ENCODE data around the gene SRCIN1. TPM values are rescaled to one million over a fixed set of nuclear protein-coding genes. Genes with fewer than 3 reads are reported as not detected.
A peak's percentile ranks its signal among the peaks of the same experiment; 100 is the strongest.

Gene SRCIN1
- total RNA-seq, 1 donor from 2014 or later, result 8.4 TPM

- Mint-ChIP-seq H3K27ac (ENCODE audit: unreplicated experiment) (no peak overlapping the region), H3K36me3 (ENCODE audit: low read depth) (no peaks in the 10 kb centered on the region), H3K4me3 (no peak overlapping the region), H3K27me3 (ENCODE audit: low read depth) (no peaks in the 10 kb centered on the region), H3K9me3 (no peaks in the 10 kb centered on the region), H3K4me1 (peaks cover 51% of the 10 kb centered on the region)
- DNase-seq (ENCODE audit: low read depth, low spot score), result no peak
- no peak for TF ChIP-seq CTCF (conservative IDR thresholded peaks at IDR 0.05)
These were observed 18.5 kb downstream of the SRCIN1 start for GRCh38 chr17:38587203-38587602.

GRCh38 chr17:38586788-38587187 lies 19.0 kb downstream of the SRCIN1 start:
- TF ChIP-seq CTCF (conservative IDR thresholded peaks at IDR 0.05), result no peak

GRCh38 chr17:38585918-38586529 lies 19.7 kb downstream of the SRCIN1 start:
- H3K4me1 Mint-ChIP-seq, result peaks cover 39% of the 10 kb centered on the region
- no peak overlapping the region for H3K4me3 Mint-ChIP-seq

More at GRCh38 chr17:38586788-38587187, 19.0 kb downstream of the SRCIN1 start:
- no peak for DNase-seq (ENCODE audit: low read depth, low spot score)
- Mint-ChIP-seq H3K27ac (ENCODE audit: unreplicated experiment) (no peak overlapping the region), H3K4me3 (no peak overlapping the region), H3K27me3 (ENCODE audit: low read depth) (no peaks in the 10 kb centered on the region), H3K9me3 (no peaks in the 10 kb centered on the region), H3K36me3 (ENCODE audit: low read depth) (no peaks in the 10 kb centered on the region), H3K4me1 (peaks cover 47% of the 10 kb centered on the region)

GRCh38 chr17:38585056-38585917 lies 20.5 kb downstream of the SRCIN1 start:
- Mint-ChIP-seq H3K4me1 (peaks cover 34% of the 10 kb centered on the region), H3K27me3 (ENCODE audit: low read depth) (peaks cover 4% of the 10 kb centered on the region), H3K36me3 (ENCODE audit: low read depth) (no peaks in the 10 kb centered on the region), H3K4me3 (no peak overlapping the region), H3K9me3 (no peaks in the 10 kb centered on the region), H3K27ac (ENCODE audit: unreplicated experiment) (no peak overlapping the region)
- DNase-seq (ENCODE audit: low read depth, low spot score), result no peak
- no peak for TF ChIP-seq CTCF (conservative IDR thresholded peaks at IDR 0.05)

More at GRCh38 chr17:38585918-38586529, 19.7 kb downstream of the SRCIN1 start:
- H3K36me3 Mint-ChIP-seq (ENCODE audit: low read depth), result no peaks in the 10 kb centered on the region
- no peaks in the 10 kb centered on the region for H3K9me3 Mint-ChIP-seq
- no peak for TF ChIP-seq CTCF (conservative IDR thresholded peaks at IDR 0.05)
- DNase-seq (ENCODE audit: low read depth, low spot score), result no peak
- no peak overlapping the region for H3K27ac Mint-ChIP-seq (ENCODE audit: unreplicated experiment)
- no peaks in the 10 kb centered on the region for H3K27me3 Mint-ChIP-seq (ENCODE audit: low read depth)

- TF ChIP-seq CTCF (conservative IDR thresholded peaks at IDR 0.05), result peak; percentile 100
- no peak overlapping the region for H3K27ac Mint-ChIP-seq (ENCODE audit: unreplicated experiment)
- H3K9me3 Mint-ChIP-seq, result no peaks in the 10 kb centered on the region
- peak; percentile 62 for DNase-seq (ENCODE audit: low read depth, low spot score)
- peaks cover 13% of the 10 kb centered on the region for H3K27me3 Mint-ChIP-seq (ENCODE audit: low read depth)
- H3K4me1 Mint-ChIP-seq, result peaks cover 42% of the 10 kb centered on the region
- peak overlapping the region; percentile 16 for H3K4me3 Mint-ChIP-seq
- H3K36me3 Mint-ChIP-seq (ENCODE audit: low read depth), result no peaks in the 10 kb centered on the region
These were observed 21.3 kb downstream of the SRCIN1 start for GRCh38 chr17:38584350-38584925.
